Measurements from ENCODE around the gene MACROD2.
"Not testable (repeated sequence)": the region's sequence is repeated elsewhere in the genome, so short reads cannot be mapped to it uniquely, and the experiment has no call there.

Gene MACROD2

DNA sequence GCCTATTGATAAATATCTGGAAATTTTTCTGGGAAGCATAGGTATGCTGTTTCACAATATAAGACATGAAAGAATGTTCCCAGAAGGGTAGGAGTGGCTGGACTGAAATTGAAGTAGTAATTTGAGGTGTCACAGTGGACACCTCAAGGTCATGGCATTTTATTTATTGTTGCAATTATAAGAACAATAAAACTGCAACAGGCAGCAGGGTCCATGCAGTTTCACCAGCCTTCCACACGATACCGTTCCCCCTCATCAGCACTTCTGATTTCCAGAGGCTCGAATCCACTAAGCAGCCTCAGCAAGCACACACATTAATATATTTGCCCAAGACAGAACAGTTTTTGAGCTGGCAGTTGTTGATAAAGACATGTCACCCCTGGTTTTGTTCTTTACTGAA is 1540.5 kb downstream of the MACROD2 start:
- Histone ChIP-seq H3K9ac (ENCODE audit: insufficient read length, low read depth) (no peak overlapping the region), H3K27me3 (ENCODE audit: insufficient read depth, insufficient read length) (no peaks in the 10 kb centered on the region)

DNA sequence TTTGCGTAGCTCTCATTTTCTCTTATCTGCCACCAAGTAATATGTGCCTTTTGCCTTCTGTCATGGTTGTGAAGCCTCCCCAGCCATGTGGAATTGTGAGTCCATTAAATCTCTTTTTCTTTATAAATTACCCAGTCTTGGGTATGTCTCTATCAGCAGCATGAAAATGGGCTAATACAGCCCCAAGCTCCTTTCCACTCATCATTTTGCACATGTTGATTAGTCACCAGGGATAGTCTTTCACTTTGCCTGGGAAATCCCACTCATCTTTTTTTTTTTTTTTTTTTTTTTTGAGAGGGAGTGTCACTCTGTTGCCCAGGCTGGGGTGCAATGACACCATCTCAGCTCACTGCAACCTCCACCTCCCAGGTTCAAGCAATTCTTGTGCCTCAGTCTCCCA is 1541.9 kb downstream of the MACROD2 start:
- DNase-seq (ENCODE audit: low read depth, low spot score); H3K4me1 ChIP-seq (ENCODE audit: insufficient read depth, insufficient read length); H3K4me3 ChIP-seq (ENCODE audit: insufficient read length, low read depth); H3K36me3 ChIP-seq (ENCODE audit: insufficient read depth, insufficient read length, low read length); H3K9ac ChIP-seq (ENCODE audit: insufficient read length, low read depth); H3K9me3 ChIP-seq (ENCODE audit: insufficient read depth, low read length); H3K27me3 ChIP-seq (ENCODE audit: insufficient read depth, insufficient read length): not testable (repeated sequence)

More for the DNA sequence above, 1540.5 kb downstream of the MACROD2 start:
- no peaks in the 10 kb centered on the region for H3K9me3 ChIP-seq (ENCODE audit: insufficient read depth, low read length)
- H3K36me3 ChIP-seq (ENCODE audit: insufficient read depth, insufficient read length, low read length), result no peaks in the 10 kb centered on the region
- DNase-seq (ENCODE audit: low read depth, low spot score), result no peak
- TF ChIP-seq ZNF274 (IDR thresholded peaks at IDR 0.05; ENCODE audit: low read depth, low read length) (no peak), YY1 (IDR thresholded peaks at IDR 0.05; ENCODE audit: insufficient read depth, insufficient read length) (no peak), SUZ12 (IDR thresholded peaks at IDR 0.05; ENCODE audit: extremely low read depth, insufficient read depth, insufficient read length) (no peak)
- no peak overlapping the region for H3K4me3 ChIP-seq (ENCODE audit: insufficient read length, low read depth)
- no peaks in the 10 kb centered on the region for H3K4me1 ChIP-seq (ENCODE audit: insufficient read depth, insufficient read length)

GRCh38 chr20:15542655-15543054 is 1547.3 kb downstream of the MACROD2 start:
- TF ChIP-seq SUZ12 (IDR thresholded peaks at IDR 0.05; ENCODE audit: extremely low read depth, insufficient read depth, insufficient read length) (no peak), YY1 (IDR thresholded peaks at IDR 0.05; ENCODE audit: insufficient read depth, insufficient read length) (no peak), ZNF274 (IDR thresholded peaks at IDR 0.05; ENCODE audit: low read depth, low read length) (no peak)
- H3K9me3 ChIP-seq (ENCODE audit: insufficient read depth, low read length), result peaks cover 6% of the 10 kb centered on the region; the same call in 1 of the 2 replicates
- no peak overlapping the region for H3K9ac ChIP-seq (ENCODE audit: insufficient read length, low read depth)

DNA sequence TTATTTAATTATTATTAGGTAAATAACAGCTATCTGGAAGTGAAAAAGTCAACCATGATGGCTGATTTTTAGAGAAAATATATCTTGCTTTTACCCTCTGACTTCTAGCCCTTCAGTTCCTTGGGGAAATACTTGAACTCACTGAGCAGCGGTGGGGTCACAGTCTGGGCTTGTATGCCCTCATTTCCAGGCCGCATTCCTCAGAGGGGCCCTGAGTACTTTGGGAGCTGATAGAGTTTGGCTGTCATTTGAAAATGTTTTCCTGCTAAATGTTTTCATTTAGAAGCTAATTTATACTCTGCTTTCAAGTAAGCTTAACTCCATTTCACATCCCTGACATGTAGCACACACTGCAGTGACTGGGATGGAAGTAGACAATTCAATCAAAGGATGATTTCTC is 1549.4 kb downstream of the MACROD2 start:
- Histone ChIP-seq H3K4me1 (ENCODE audit: insufficient read depth, insufficient read length) (no peaks in the 10 kb centered on the region), H3K36me3 (ENCODE audit: insufficient read depth, insufficient read length, low read length) (no peaks in the 10 kb centered on the region), H3K27me3 (ENCODE audit: insufficient read depth, insufficient read length) (no peaks in the 10 kb centered on the region), H3K9ac (ENCODE audit: insufficient read length, low read depth) (no peak overlapping the region), H3K4me3 (ENCODE audit: insufficient read length, low read depth) (no peak overlapping the region), H3K9me3 (ENCODE audit: insufficient read depth, low read length) (peaks cover 6% of the 10 kb centered on the region; the same call in 1 of the 2 replicates)
- TF ChIP-seq SUZ12 (IDR thresholded peaks at IDR 0.05; ENCODE audit: extremely low read depth, insufficient read depth, insufficient read length), result no peak
- no peak for TF ChIP-seq ZNF274 (IDR thresholded peaks at IDR 0.05; ENCODE audit: low read depth, low read length)
- TF ChIP-seq YY1 (IDR thresholded peaks at IDR 0.05; ENCODE audit: insufficient read depth, insufficient read length), result no peak
- DNase-seq (ENCODE audit: low read depth, low spot score), result no peak

More at GRCh38 chr20:15542655-15543054, 1547.3 kb downstream of the MACROD2 start:
- H3K36me3 ChIP-seq (ENCODE audit: insufficient read depth, insufficient read length, low read length), result no peaks in the 10 kb centered on the region
- no peak for DNase-seq (ENCODE audit: low read depth, low spot score)
- H3K4me3 ChIP-seq (ENCODE audit: insufficient read length, low read depth), result no peak overlapping the region
- H3K4me1 ChIP-seq (ENCODE audit: insufficient read depth, insufficient read length), result no peaks in the 10 kb centered on the region
- no peaks in the 10 kb centered on the region for H3K27me3 ChIP-seq (ENCODE audit: insufficient read depth, insufficient read length)

GRCh38 chr20:15546525-15547023 is 1551.3 kb downstream of the MACROD2 start:
- peaks cover 6% of the 10 kb centered on the region for H3K9me3 ChIP-seq (ENCODE audit: insufficient read depth, low read length)
- H3K9ac ChIP-seq (ENCODE audit: insufficient read length, low read depth), result no peak overlapping the region
- TF ChIP-seq ZNF274 (IDR thresholded peaks at IDR 0.05; ENCODE audit: low read depth, low read length), result no peak
- no peak for TF ChIP-seq YY1 (IDR thresholded peaks at IDR 0.05; ENCODE audit: insufficient read depth, insufficient read length)
- no peak for TF ChIP-seq SUZ12 (IDR thresholded peaks at IDR 0.05; ENCODE audit: extremely low read depth, insufficient read depth, insufficient read length)
- no peaks in the 10 kb centered on the region for H3K27me3 ChIP-seq (ENCODE audit: insufficient read depth, insufficient read length)
- no peak overlapping the region for H3K4me3 ChIP-seq (ENCODE audit: insufficient read length, low read depth)
- H3K4me1 ChIP-seq (ENCODE audit: insufficient read depth, insufficient read length), result no peaks in the 10 kb centered on the region
- H3K36me3 ChIP-seq (ENCODE audit: insufficient read depth, insufficient read length, low read length), result no peaks in the 10 kb centered on the region
- no peak for DNase-seq (ENCODE audit: low read depth, low spot score)

DNA sequence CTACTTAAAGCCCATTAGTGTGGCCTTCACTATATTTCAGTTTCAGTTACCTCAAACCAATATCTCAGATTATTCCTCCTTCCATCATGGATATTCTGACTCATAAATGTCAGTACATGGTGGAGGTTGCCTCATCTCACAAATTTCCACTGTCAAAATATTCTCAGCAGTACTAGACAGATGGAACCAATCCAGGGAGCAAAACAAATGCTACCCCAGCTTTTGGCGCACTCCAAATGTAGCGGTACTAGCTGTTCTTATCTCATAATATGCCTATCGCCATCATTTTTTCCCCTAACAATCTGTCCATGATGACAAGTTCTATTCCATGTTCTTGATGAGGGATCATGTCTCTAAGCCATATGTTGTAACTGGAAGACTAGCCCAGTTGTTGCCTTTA is 1551.8 kb downstream of the MACROD2 start:
- no peaks in the 10 kb centered on the region for H3K27me3 ChIP-seq (ENCODE audit: insufficient read depth, insufficient read length)

GRCh38 chr20:15550116-15550870 is 1555.0 kb downstream of the MACROD2 start:
- TF ChIP-seq ZNF274 (IDR thresholded peaks at IDR 0.05; ENCODE audit: low read depth, low read length) (no peak), YY1 (IDR thresholded peaks at IDR 0.05; ENCODE audit: insufficient read depth, insufficient read length) (no peak), SUZ12 (IDR thresholded peaks at IDR 0.05; ENCODE audit: extremely low read depth, insufficient read depth, insufficient read length) (no peak)
- Histone ChIP-seq H3K36me3 (ENCODE audit: insufficient read depth, insufficient read length, low read length) (no peaks in the 10 kb centered on the region), H3K9ac (ENCODE audit: insufficient read length, low read depth) (no peak overlapping the region), H3K4me3 (ENCODE audit: insufficient read length, low read depth) (no peak overlapping the region), H3K9me3 (ENCODE audit: insufficient read depth, low read length) (peaks cover 20% of the 10 kb centered on the region), H3K4me1 (ENCODE audit: insufficient read depth, insufficient read length) (no peaks in the 10 kb centered on the region), H3K27me3 (ENCODE audit: insufficient read depth, insufficient read length) (no peaks in the 10 kb centered on the region)
- DNase-seq (ENCODE audit: low read depth, low spot score), result no peak

More for the DNA sequence above, 1551.8 kb downstream of the MACROD2 start:
- no peak for DNase-seq (ENCODE audit: low read depth, low spot score)
- Histone ChIP-seq H3K9me3 (ENCODE audit: insufficient read depth, low read length) (peaks cover 8% of the 10 kb centered on the region), H3K4me1 (ENCODE audit: insufficient read depth, insufficient read length) (no peaks in the 10 kb centered on the region), H3K36me3 (ENCODE audit: insufficient read depth, insufficient read length, low read length) (no peaks in the 10 kb centered on the region), H3K4me3 (ENCODE audit: insufficient read length, low read depth) (no peak overlapping the region), H3K9ac (ENCODE audit: insufficient read length, low read depth) (no peak overlapping the region)
- TF ChIP-seq ZNF274 (IDR thresholded peaks at IDR 0.05; ENCODE audit: low read depth, low read length), result no peak
- no peak for TF ChIP-seq SUZ12 (IDR thresholded peaks at IDR 0.05; ENCODE audit: extremely low read depth, insufficient read depth, insufficient read length)
- no peak for TF ChIP-seq YY1 (IDR thresholded peaks at IDR 0.05; ENCODE audit: insufficient read depth, insufficient read length)
